SU-DHL-6 (cell line): ENCODE measurements around the gene TPST1.
"Not testable (repeated sequence)": the region's sequence is repeated elsewhere in the genome, so short reads cannot be mapped to it uniquely, and the experiment has no call there.

ENCODE experiments used
- EZH2phosphoT487 ChIP-seq: fragments of 200-600 bp; sonication (generic), shearing (Covaris generic); conservative IDR thresholded peaks from 2 replicates; pipeline ENCODE4 v1.6.1; 2018; ENCODE audit warnings: mild to moderate bottlenecking, antibody characterized with exemption, low read length, moderate library complexity, mixed read lengths
- TF ChIP-seq, protein P1 (sequence below): fragments of 200-600 bp; sonication (generic); IDR thresholded peaks from one replicate; pipeline ENCODE4 v1.5.1; 2017; ENCODE audit warnings: antibody characterized with exemption, mild to moderate bottlenecking, low read length, moderate library complexity; ENCODE audit not compliant: insufficient read depth, poor library complexity, severe bottlenecking

- TF ChIP-seq, protein P1, sequence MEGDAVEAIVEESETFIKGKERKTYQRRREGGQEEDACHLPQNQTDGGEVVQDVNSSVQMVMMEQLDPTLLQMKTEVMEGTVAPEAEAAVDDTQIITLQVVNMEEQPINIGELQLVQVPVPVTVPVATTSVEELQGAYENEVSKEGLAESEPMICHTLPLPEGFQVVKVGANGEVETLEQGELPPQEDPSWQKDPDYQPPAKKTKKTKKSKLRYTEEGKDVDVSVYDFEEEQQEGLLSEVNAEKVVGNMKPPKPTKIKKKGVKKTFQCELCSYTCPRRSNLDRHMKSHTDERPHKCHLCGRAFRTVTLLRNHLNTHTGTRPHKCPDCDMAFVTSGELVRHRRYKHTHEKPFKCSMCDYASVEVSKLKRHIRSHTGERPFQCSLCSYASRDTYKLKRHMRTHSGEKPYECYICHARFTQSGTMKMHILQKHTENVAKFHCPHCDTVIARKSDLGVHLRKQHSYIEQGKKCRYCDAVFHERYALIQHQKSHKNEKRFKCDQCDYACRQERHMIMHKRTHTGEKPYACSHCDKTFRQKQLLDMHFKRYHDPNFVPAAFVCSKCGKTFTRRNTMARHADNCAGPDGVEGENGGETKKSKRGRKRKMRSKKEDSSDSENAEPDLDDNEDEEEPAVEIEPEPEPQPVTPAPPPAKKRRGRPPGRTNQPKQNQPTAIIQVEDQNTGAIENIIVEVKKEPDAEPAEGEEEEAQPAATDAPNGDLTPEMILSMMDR, result not testable (repeated sequence)
- TF ChIP-seq EZH2phosphoT487, result not testable (repeated sequence)
These were observed 169.2 kb downstream of the TPST1 start for GRCh38 chr7:66374141-66374840.
